HPDE6-E6E7 (cell line): ENCODE results near the gene GADD45G.

ENCODE experiments used
- DNase-seq: peaks from one replicate; pipeline ENCODE4 v3.0.0; 2011; ENCODE audit warnings: missing footprints; ENCODE audit errors: extremely low spot score

The GADD45G gene

GRCh38 chr9:89604729-89605464, at the start of gene GADD45G:
Gene GADD45G, plus strand, starts transcription at chr9:89605012. Its CDS starts 110 bp downstream, at chr9:89605122.
- DNase-seq = no peak

GRCh38 chr9:89555036-89555415, 49.8 kb upstream of the GADD45G start:
- no peak for DNase-seq

- no peak for DNase-seq
These were observed 49.1 kb upstream of the GADD45G start for GRCh38 chr9:89555451-89556375.

GRCh38 chr9:89558196-89558899, 46.5 kb upstream of the GADD45G start:
- no peak for DNase-seq

- DNase-seq = no peak
These were observed 45.9 kb upstream of the GADD45G start for GRCh38 chr9:89558948-89559347.

GRCh38 chr9:89562186-89562814, 42.5 kb upstream of the GADD45G start:
- no peak for DNase-seq

GRCh38 chr9:89563571-89564345, 41.1 kb upstream of the GADD45G start:
- no peak for DNase-seq

- DNase-seq = peak; percentile 40
These were observed 40.4 kb upstream of the GADD45G start for GRCh38 chr9:89564346-89564878.

GRCh38 chr9:89567649-89568048, 37.2 kb upstream of the GADD45G start:
- no peak for DNase-seq

GRCh38 chr9:89574309-89574708, 30.5 kb upstream of the GADD45G start:
- no peak for DNase-seq

GRCh38 chr9:89576404-89576839, 28.4 kb upstream of the GADD45G start:
- DNase-seq = no peak

- DNase-seq = no peak
These were observed 27.4 kb upstream of the GADD45G start for GRCh38 chr9:89577363-89577762.

GRCh38 chr9:89579741-89580385, 24.9 kb upstream of the GADD45G start:
- DNase-seq = no peak

GRCh38 chr9:89586311-89586710, 18.5 kb upstream of the GADD45G start:
- DNase-seq = no peak

- DNase-seq = no peak
These were observed 16.4 kb upstream of the GADD45G start for GRCh38 chr9:89588271-89588879.

GRCh38 chr9:89590415-89590814, 14.4 kb upstream of the GADD45G start:
- DNase-seq = no peak

- DNase-seq = no peak
These were observed 13.3 kb upstream of the GADD45G start for GRCh38 chr9:89591274-89592212.

- DNase-seq = no peak
These were observed 12.5 kb upstream of the GADD45G start for GRCh38 chr9:89592213-89592815.
